HL-60 (cell line): ENCODE data around the gene AKT1.

Source experiments
- CTCF ChIP-seq: IDR thresholded peaks from one replicate; pipeline ENCODE4 v1.5.1; 2011; ENCODE audit warnings: low read length, control low read depth, inconsistent platforms; ENCODE audit not compliant: insufficient read depth
- POLR2AphosphoS5 ChIP-seq: IDR thresholded peaks from 2 replicates; pipeline ENCODE4 v1.6.1; 2012; ENCODE audit warnings: low read depth
- REST ChIP-seq: IDR thresholded peaks from 2 replicates; pipeline ENCODE4 v1.6.1; 2012; ENCODE audit warnings: low read depth; ENCODE audit not compliant: insufficient replicate concordance
- SPI1 ChIP-seq: IDR thresholded peaks from 2 replicates; pipeline ENCODE4 v1.6.1; 2012; ENCODE audit warnings: low read depth, mild to moderate bottlenecking, borderline replicate concordance

- no peak for TF ChIP-seq REST
- TF ChIP-seq CTCF, result peak; percentile 16
- TF ChIP-seq SPI1, result no peak
- no peak for TF ChIP-seq POLR2AphosphoS5
These were observed 43.8 kb downstream of the AKT1 start for GRCh38 chr14:104751539-104752422.
